B cell (primary cell): ENCODE measurements around the gene SLC39A13.

ENCODE experiments used
- EZH2 ChIP-seq: IDR thresholded peaks from 2 replicates; pipeline ENCODE4 v1.6.1; 2012; ENCODE audit warnings: borderline replicate concordance, low read depth, mild to moderate bottlenecking, moderate library complexity, low read length; ENCODE audit not compliant: insufficient read depth, poor library complexity, severe bottlenecking
- TF ChIP-seq, protein P1 (sequence below): fragments of 200-600 bp; IDR thresholded peaks from one replicate; pipeline ENCODE4 v1.8.0; 2022; ENCODE audit warnings: antibody characterized with exemption, mild to moderate bottlenecking

DNA sequence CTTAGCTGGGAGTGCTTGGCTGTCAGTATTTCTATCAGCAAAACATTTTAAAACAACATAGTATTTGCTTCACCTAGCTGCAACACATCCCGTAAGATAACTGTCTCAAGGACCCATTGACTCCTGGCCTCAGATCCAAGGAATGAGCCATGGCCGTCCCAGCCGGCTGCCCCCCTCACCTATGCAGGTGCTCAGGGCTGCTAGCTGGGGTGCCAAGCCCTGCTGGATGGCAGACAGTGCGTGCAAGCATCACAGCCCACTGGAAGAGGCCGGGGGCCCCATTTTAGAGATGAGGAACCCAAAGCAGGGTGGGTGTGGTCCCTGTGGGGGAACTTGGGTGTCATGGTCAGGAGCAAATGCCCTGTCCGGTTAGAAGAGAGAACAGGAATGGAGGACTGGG, 9.3 kb downstream of the SLC39A13 start:
- TF ChIP-seq, protein P1, sequence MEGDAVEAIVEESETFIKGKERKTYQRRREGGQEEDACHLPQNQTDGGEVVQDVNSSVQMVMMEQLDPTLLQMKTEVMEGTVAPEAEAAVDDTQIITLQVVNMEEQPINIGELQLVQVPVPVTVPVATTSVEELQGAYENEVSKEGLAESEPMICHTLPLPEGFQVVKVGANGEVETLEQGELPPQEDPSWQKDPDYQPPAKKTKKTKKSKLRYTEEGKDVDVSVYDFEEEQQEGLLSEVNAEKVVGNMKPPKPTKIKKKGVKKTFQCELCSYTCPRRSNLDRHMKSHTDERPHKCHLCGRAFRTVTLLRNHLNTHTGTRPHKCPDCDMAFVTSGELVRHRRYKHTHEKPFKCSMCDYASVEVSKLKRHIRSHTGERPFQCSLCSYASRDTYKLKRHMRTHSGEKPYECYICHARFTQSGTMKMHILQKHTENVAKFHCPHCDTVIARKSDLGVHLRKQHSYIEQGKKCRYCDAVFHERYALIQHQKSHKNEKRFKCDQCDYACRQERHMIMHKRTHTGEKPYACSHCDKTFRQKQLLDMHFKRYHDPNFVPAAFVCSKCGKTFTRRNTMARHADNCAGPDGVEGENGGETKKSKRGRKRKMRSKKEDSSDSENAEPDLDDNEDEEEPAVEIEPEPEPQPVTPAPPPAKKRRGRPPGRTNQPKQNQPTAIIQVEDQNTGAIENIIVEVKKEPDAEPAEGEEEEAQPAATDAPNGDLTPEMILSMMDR: no peak
- TF ChIP-seq EZH2: no peak
